BJ (cell line): ENCODE data around the gene RNLS. TPM values are rescaled to one million over a fixed set of nuclear protein-coding genes. Genes with fewer than 3 reads are reported as not detected.
A peak's percentile ranks its signal among the peaks of the same experiment; 100 is the strongest.

Experiments
- CTCF ChIA-PET: fragments of 350-600 bp; formaldehyde crosslinking; extraction: SDS; loops from one replicate; lab custom pipeline; 2021; ENCODE audit warnings: antibody characterized with exemption, inconsistent platforms; lab: Yijun Ruan, JAX
- POLR2A ChIA-PET: fragments of 300-600 bp; sonication (Branson Sonifier 250); formaldehyde crosslinking; extraction: SDS; loops from one replicate; lab custom pipeline; 2021; ENCODE audit warnings: antibody characterized with exemption; lab: Charles Lee
- DNase-seq: peaks from one replicate; pipeline ENCODE4 v3.0.0-alpha.2; 2011; ENCODE audit warnings: low read depth
- H3K27me3 ChIP-seq: 2 replicates; pipeline ENCODE4 v1.6.0; 2011; ENCODE audit warnings: low read length; ENCODE audit not compliant: control insufficient read depth, insufficient read depth
- H3K36me3 ChIP-seq: 2 replicates; pipeline ENCODE4 v1.5.1; 2011; ENCODE audit warnings: low read length; ENCODE audit not compliant: control insufficient read depth, insufficient read depth
- H3K4me3 ChIP-seq: 2 replicates; pipeline ENCODE4 v1.5.1; 2011; ENCODE audit warnings: low read depth, mild to moderate bottlenecking, control low read depth, low read length
- polyA plus RNA-seq: library from polyadenylated mRNA; depleted of rRNA; stranded (reverse); fragments of >200 nt; gene quantifications from 2 replicates; pipeline ENCODE4 v1.2.3, GENCODE V29; 2011
- TF ChIP-seq, protein P1 (sequence below): IDR thresholded peaks from 2 replicates; pipeline ENCODE4 v1.5.1; 2011; ENCODE audit warnings: low read depth, mild to moderate bottlenecking, control low read depth, inconsistent platforms, low read length, moderate library complexity; ENCODE audit not compliant: insufficient read depth

RNLS gene
- polyA plus RNA-seq, 1 experiment = 11.8 TPM

DNA sequence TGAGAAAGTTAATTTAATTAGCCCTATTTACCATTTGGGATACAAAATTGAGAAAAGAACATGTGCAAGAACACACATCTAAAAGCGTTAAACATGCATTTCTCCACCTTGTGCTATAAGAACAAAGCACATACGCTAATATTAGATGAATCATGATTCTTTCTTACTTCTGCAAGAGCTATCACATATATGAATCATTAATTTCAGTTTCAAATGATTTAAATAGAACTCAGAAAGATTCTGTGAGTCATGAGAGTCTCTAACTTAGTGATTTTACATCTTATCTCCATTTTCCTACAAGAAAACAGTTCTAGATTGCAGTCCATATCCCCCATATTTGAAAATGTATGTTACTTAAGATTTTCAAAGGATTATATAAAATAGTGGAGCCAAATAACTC, 173.9 kb downstream of the RNLS start:
- H3K36me3 ChIP-seq = no peaks in the 10 kb centered on the region
- DNase-seq = no peak
- H3K4me3 ChIP-seq = no peak overlapping the region
- TF ChIP-seq, protein P1, sequence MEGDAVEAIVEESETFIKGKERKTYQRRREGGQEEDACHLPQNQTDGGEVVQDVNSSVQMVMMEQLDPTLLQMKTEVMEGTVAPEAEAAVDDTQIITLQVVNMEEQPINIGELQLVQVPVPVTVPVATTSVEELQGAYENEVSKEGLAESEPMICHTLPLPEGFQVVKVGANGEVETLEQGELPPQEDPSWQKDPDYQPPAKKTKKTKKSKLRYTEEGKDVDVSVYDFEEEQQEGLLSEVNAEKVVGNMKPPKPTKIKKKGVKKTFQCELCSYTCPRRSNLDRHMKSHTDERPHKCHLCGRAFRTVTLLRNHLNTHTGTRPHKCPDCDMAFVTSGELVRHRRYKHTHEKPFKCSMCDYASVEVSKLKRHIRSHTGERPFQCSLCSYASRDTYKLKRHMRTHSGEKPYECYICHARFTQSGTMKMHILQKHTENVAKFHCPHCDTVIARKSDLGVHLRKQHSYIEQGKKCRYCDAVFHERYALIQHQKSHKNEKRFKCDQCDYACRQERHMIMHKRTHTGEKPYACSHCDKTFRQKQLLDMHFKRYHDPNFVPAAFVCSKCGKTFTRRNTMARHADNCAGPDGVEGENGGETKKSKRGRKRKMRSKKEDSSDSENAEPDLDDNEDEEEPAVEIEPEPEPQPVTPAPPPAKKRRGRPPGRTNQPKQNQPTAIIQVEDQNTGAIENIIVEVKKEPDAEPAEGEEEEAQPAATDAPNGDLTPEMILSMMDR = no peak
- ChIA-PET POLR2A (no interaction called here), CTCF (no interaction called here)
- H3K27me3 ChIP-seq = no peaks in the 10 kb centered on the region

DNA sequence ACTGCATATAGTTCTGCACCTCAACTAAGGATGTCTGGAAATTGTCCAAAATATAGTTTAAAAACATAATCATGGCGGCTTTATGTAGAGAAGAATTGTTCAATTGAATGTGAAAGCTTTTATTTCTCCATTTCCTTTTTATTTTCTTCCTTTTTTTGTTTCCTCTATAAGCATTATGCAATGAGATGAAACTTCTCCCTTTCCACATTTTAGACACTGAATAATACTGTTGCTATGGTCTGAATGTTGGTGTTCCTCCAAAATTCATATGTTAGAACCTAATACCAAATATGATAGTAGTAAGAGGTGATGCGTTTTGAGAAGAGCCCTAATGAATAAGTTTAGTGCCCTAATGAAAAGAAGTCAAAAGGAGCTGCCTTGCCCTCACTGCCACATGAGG, 175.0 kb downstream of the RNLS start:
- Histone ChIP-seq H3K36me3 (no peaks in the 10 kb centered on the region), H3K4me3 (no peak overlapping the region), H3K27me3 (no peaks in the 10 kb centered on the region)
- POLR2A ChIA-PET = no interaction called here
- DNase-seq = no peak
- TF ChIP-seq, protein P1 = no peak
- CTCF ChIA-PET = no interaction called here

DNA sequence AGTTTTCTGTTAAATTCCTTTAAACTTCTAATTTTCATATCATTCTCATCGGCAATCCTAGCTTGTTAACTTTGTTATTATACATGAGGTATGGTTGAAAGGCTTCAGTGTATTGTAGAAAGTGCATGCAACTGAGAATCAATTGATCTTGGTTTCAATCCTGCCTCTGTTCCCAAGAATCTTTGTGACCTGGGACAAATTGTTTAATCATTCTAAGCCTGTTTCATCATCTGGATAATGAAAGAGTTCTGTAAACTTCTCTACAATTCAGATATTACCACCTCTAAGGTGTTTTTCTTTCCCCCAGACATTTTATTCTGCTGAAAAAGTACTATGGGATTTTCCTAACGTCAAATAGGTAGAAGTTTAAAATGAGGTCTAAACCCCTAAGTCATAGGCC, 179.0 kb downstream of the RNLS start:
- ChIA-PET CTCF (interaction anchor here (4.2 kb wide), 1 partner anchor 149 kb away, joined by 19 read pairs; no protein-coding TSS in a partner anchor), POLR2A (no interaction called here)
- Histone ChIP-seq H3K27me3 (no peaks in the 10 kb centered on the region), H3K36me3 (no peaks in the 10 kb centered on the region), H3K4me3 (no peak overlapping the region)
- TF ChIP-seq, protein P1 = no peak
- DNase-seq = no peak

DNA sequence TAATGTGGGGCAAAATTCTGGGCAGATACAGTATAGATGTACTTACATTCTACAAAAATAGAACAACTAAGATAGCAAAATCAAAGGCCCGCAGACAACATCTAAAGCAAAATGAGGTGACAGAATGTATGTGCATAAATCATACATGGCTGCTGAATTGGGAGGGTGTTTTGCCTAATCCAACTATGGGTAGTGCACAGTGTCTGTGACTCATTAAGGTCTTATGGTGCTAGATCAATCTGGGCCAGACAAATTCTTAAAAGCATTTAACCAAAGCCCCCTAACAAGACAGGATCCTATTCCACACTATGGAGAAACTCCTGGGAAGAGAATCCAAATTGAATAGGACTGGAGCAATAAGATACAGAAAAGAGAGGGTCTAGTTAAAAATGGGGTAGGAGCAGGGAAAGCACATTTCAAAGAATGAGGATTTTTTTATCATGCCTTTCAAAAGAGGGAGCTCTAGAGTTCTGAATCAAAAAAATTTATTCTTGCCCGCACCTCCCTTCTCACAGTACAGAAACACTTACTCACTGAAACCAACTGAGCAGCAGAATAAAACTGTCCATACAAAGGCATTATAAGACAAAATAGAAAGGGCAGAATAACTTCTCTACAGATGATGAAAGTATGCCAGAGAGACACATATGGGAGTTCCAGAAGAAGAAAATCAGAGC, 181.3 kb downstream of the RNLS start:
- TF ChIP-seq, protein P1 = peak; percentile 50; the same call in 1 of the 2 replicates
- Histone ChIP-seq H3K4me3 (no peak overlapping the region), H3K36me3 (no peaks in the 10 kb centered on the region), H3K27me3 (no peaks in the 10 kb centered on the region)
- CTCF ChIA-PET = interaction anchor here (0.7 to 4.2 kb wide), 4 partner anchors 15 to 153 kb away, joined by 3 to 19 read pairs (median 6); no protein-coding TSS in a partner anchor
- POLR2A ChIA-PET = no interaction called here
- DNase-seq = no peak

DNA sequence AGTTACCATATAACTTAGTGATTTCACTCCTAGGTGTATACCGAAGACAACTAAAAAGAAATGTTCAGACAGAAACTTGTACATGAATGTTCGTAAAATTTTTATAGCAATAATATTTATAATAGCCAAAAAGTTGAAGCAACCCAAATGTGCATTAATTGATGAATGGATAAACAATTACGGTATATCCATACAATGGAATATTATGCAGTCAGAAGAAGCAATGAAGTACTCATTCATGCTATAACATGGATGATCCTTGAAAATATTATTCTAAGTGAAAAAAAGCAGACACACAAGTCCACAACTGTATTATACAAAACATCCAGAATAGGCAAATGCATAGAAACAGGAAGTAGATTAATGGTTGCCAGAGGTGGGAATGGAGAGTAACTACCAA, 183.9 kb downstream of the RNLS start:
- TF ChIP-seq, protein P1 = no peak
- Histone ChIP-seq H3K27me3 (no peaks in the 10 kb centered on the region), H3K4me3 (no peak overlapping the region), H3K36me3 (no peaks in the 10 kb centered on the region)
- ChIA-PET CTCF (interaction anchor here (0.9 kb wide), 1 partner anchor 11 kb away, joined by 3 read pairs; no protein-coding TSS in a partner anchor), POLR2A (no interaction called here)
- no peak for DNase-seq
